ENCODE measurements around the gene C15orf39. TPM values are rescaled to one million over a fixed set of nuclear protein-coding genes. Genes with fewer than 3 reads are reported as not detected.
"Not testable (repeated sequence)": the region's sequence is repeated elsewhere in the genome, so short reads cannot be mapped to it uniquely, and the experiment has no call there.

C15orf39 gene
- total and polyA plus RNA-seq, 2 of the 13 experiments (the other 11 are each of a cell fraction or from before 2014, with no cell fraction given) = 6.2 to 13.5 TPM

DNA sequence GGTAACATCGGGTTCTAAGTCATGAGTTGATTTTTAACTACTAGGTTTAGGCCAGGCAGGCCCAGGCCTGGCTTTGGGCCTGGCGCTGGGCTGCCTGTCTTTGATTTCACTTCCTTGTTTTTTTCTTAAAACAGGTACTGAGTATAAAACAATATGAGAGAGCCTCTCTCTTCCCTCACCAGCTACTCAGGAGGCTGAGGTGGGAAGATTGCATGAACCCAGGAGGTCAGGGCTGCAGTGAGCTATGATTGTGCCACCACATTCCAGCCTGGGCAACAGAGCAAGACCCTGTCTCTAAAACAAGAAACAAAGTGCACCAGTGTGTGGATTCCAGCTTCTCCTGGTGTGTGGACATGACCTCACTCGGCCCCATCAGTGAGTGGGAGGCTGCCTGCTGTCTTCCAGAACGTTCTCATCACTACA, 17.8 kb downstream of the C15orf39 start:
- intact Hi-C loops (cut with micrococcal nuclease; ENCODE audit: unreplicated experiment); H3K79me2 ChIP-seq (ENCODE audit: insufficient read depth, low read length); ATAC-seq; H3K9ac ChIP-seq (ENCODE audit: insufficient read depth, low read depth, low read length); H2AFZ ChIP-seq (ENCODE audit: low read length); FAIRE-seq; H3K36me3 ChIP-seq (replicated peaks in 1 of 2; ENCODE audit: control insufficient read depth in 1 of 2, insufficient read depth in 2 of 2, low read length in 2 of 2); in situ Hi-C loops (cut with HindIII; ENCODE audit: extremely low pct_ligation_motif_present, low pct_unique_long_range_greater_than_20kb); H4K20me1 ChIP-seq (ENCODE audit: insufficient read depth, low read length); H3K9me3 ChIP-seq (ENCODE audit: low read length); H3K27ac ChIP-seq (ENCODE audit: extremely low read length, insufficient read depth, low read length); CTCF ChIA-PET (ENCODE audit: low intra/inter-chr PET ratio, low total read pairs); BruUV-seq (replicated peaks); DNase-seq (ENCODE audit: low spot score): not testable (repeated sequence)
- 0% methylated on average over 4 of the region's 4 CpGs for WGBS (ENCODE audit: low lambda C conversion rate)
- TF ChIP-seq ZMYM3 (CRISPR knock-in tag; IDR thresholded peaks at IDR 0.05) (peak; percentile 81), ZMYM2 (CRISPR knock-in tag; IDR thresholded peaks at IDR 0.05) (peak; percentile 41; the same call in 1 of the 2 replicates), ZFY (CRISPR knock-in tag; IDR thresholded peaks at IDR 0.05) (peak; percentile 51), TEAD3 (CRISPR knock-in tag; optimal IDR thresholded peaks at IDR 0.05; ENCODE audit: borderline replicate concordance) (peak; percentile 25), ZNF292 (CRISPR knock-in tag; IDR thresholded peaks at IDR 0.05; ENCODE audit: borderline replicate concordance, low read depth) (0 out of 2 replicates have a peak, but pooled peaks have one; percentile 14), ZFP90 (CRISPR knock-in tag; IDR thresholded peaks at IDR 0.05; ENCODE audit: borderline replicate concordance) (peak; percentile 96; the same call in 1 of the 2 replicates), ZFX (CRISPR knock-in tag; IDR thresholded peaks at IDR 0.05; ENCODE audit: low read depth) (peak; percentile 45), ZNF121 (CRISPR knock-in tag; IDR thresholded peaks at IDR 0.05) (peak; percentile 99)
- peak overlapping the region; percentile 70 for H3K4me2 ChIP-seq (ENCODE audit: low read depth, low read length)
- POLR2A ChIA-PET = interaction anchor here (1.5 kb wide), 1 partner anchor 196 kb away, joined by 4 read pairs; the partner anchor contains the start of gene PPCDC
- H3K4me3 ChIP-seq (replicated peaks in 1 of 3; ENCODE audit: insufficient read depth in 1 of 3, low read depth in 2 of 3, low read length in 3 of 3) = peak overlapping the region in 1 of 3 experiments; percentile 51; a peak in 3 of 6 replicates
- peaks cover 2 to 20% of the 10 kb centered on the region in 2 experiments; a peak in 4 of 5 replicates for H3K27me3 ChIP-seq (ENCODE audit: control insufficient read depth in 1 of 2, insufficient read depth in 2 of 2, low read length in 2 of 2)
- H3K4me1 ChIP-seq (ENCODE audit: insufficient read depth, low read length) = peaks cover 23% of the 10 kb centered on the region

DNA sequence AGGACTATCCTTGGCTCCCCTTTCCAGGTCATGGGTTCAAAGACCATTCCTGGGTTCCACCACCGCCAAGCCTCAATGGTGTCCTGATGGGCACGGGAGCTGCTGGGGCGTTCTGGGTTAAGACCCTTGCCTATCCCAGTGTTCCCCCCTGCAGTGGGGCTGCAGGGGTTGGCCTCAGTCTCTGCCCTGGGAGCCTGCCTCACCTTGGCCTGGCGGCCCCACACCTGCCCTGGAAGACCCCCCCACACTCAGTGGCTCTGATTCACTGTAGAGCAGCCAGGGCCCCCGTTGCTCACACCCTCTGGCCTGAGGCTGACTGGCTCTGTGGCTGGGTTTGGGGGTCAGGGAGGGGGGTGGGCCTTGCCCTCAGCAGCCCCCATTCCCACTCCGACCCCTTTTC, 22.0 kb downstream of the C15orf39 start:
- no peak overlapping the region for H3K9ac ChIP-seq (ENCODE audit: insufficient read depth, low read depth, low read length)
- POLR2A ChIA-PET = no interaction called here
- no peaks in the 10 kb centered on the region for H3K79me2 ChIP-seq (ENCODE audit: insufficient read depth, low read length)
- H3K27me3 ChIP-seq (ENCODE audit: control insufficient read depth in 1 of 2, insufficient read depth in 2 of 2, low read length in 2 of 2) = peaks cover 2 to 48% of the 10 kb centered on the region in 2 experiments; a peak in 4 of 5 replicates
- no TSS peak for BruUV-seq (replicated peaks)
- H3K36me3 ChIP-seq (replicated peaks in 1 of 2; ENCODE audit: control insufficient read depth in 1 of 2, insufficient read depth in 2 of 2, low read length in 2 of 2) = no peaks in the 10 kb centered on the region
- no peak for DNase-seq (ENCODE audit: low spot score)
- intact Hi-C loops (cut with micrococcal nuclease; ENCODE audit: unreplicated experiment) (no loop called here), in situ Hi-C loops (cut with HindIII; ENCODE audit: extremely low pct_ligation_motif_present, low pct_unique_long_range_greater_than_20kb) (no loop called here)
- H2AFZ ChIP-seq (ENCODE audit: low read length) = no peak overlapping the region
- WGBS (ENCODE audit: low lambda C conversion rate) = 46% methylated on average over 1 of the region's 6 CpGs
- no peak overlapping the region for H3K27ac ChIP-seq (ENCODE audit: extremely low read length, insufficient read depth, low read length)
- peaks cover 23% of the 10 kb centered on the region for H3K4me1 ChIP-seq (ENCODE audit: insufficient read depth, low read length)
- no peaks in the 10 kb centered on the region for H3K9me3 ChIP-seq (ENCODE audit: low read length)
- no peak for FAIRE-seq
- H3K4me3 ChIP-seq (replicated peaks in 1 of 3; ENCODE audit: insufficient read depth in 1 of 3, low read depth in 2 of 3, low read length in 3 of 3) = no peak overlapping the region
- ATAC-seq = no peak
- no peaks in the 10 kb centered on the region for H4K20me1 ChIP-seq (ENCODE audit: insufficient read depth, low read length)
- no peak overlapping the region for H3K4me2 ChIP-seq (ENCODE audit: low read depth, low read length)
- CTCF ChIA-PET (ENCODE audit: low intra/inter-chr PET ratio, low total read pairs) = no interaction called here
- TF ChIP-seq, protein P1, sequence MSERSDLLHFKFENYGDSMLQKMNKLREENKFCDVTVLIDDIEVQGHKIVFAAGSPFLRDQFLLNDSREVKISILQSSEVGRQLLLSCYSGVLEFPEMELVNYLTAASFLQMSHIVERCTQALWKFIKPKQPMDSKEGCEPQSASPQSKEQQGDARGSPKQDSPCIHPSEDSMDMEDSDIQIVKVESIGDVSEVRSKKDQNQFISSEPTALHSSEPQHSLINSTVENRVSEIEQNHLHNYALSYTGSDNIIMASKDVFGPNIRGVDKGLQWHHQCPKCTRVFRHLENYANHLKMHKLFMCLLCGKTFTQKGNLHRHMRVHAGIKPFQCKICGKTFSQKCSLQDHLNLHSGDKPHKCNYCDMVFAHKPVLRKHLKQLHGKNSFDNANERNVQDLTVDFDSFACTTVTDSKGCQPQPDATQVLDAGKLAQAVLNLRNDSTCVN (CRISPR knock-in tag; IDR thresholded peaks at IDR 0.05; ENCODE audit: borderline replicate concordance) = no peak
- TF ChIP-seq, protein P2, sequence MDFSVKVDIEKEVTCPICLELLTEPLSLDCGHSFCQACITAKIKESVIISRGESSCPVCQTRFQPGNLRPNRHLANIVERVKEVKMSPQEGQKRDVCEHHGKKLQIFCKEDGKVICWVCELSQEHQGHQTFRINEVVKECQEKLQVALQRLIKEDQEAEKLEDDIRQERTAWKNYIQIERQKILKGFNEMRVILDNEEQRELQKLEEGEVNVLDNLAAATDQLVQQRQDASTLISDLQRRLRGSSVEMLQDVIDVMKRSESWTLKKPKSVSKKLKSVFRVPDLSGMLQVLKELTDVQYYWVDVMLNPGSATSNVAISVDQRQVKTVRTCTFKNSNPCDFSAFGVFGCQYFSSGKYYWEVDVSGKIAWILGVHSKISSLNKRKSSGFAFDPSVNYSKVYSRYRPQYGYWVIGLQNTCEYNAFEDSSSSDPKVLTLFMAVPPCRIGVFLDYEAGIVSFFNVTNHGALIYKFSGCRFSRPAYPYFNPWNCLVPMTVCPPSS (IDR thresholded peaks at IDR 0.05) = no peak
- TF ChIP-seq ZNF766 (CRISPR knock-in tag; IDR thresholded peaks at IDR 0.05; ENCODE audit: borderline replicate concordance) (no peak), ZNF20 (CRISPR knock-in tag; IDR thresholded peaks at IDR 0.05) (no peak), SIX1 (CRISPR knock-in tag; IDR thresholded peaks at IDR 0.05; ENCODE audit: borderline replicate concordance) (no peak), ZNF569 (CRISPR knock-in tag; IDR thresholded peaks at IDR 0.05; ENCODE audit: borderline replicate concordance) (no peak), ZNF432 (CRISPR knock-in tag; IDR thresholded peaks at IDR 0.05; ENCODE audit: borderline replicate concordance) (no peak), ZFYVE20 (CRISPR knock-in tag; IDR thresholded peaks at IDR 0.05; ENCODE audit: borderline replicate concordance, low read depth) (no peak)

Data from HepG2 (cell line).